MG63 (cell line): ENCODE data around the gene WDFY3. TPM values are rescaled to one million over a fixed set of nuclear protein-coding genes. Genes with fewer than 3 reads are reported as not detected.
"Not testable (repeated sequence)": the region's sequence is repeated elsewhere in the genome, so short reads cannot be mapped to it uniquely, and the experiment has no call there.

Source experiments
- DNase-seq: peaks from one replicate; pipeline ENCODE4 v3.0.0-alpha.2; 2020
- H3K27me3 ChIP-seq: fragments of 250-450 bp; sonication (Bioruptor Pico); 2 replicates; pipeline ENCODE4 v1.5.1; 2020; ENCODE audit warnings: mild to moderate bottlenecking, moderate library complexity
- H3K36me3 ChIP-seq: fragments of 250-450 bp; sonication (Bioruptor Pico); 2 replicates; pipeline ENCODE4 v1.5.1; 2020; ENCODE audit warnings: mild to moderate bottlenecking, moderate library complexity
- H3K4me3 ChIP-seq: fragments of 250-450 bp; sonication (Bioruptor Pico); 2 replicates; pipeline ENCODE4 v1.5.1; 2020; ENCODE audit warnings: mild to moderate bottlenecking, moderate library complexity
- H3K9me3 ChIP-seq: fragments of 250-450 bp; sonication (Bioruptor Pico); 2 replicates; pipeline ENCODE4 v1.5.1; 2020; ENCODE audit warnings: mild to moderate bottlenecking, moderate library complexity
- total RNA-seq: library from RNA; depleted of rRNA; stranded (reverse); fragments of >200 nt; shearing (Covaris generic); gene quantifications from 2 replicates; pipeline ENCODE4 v1.2.3, GENCODE V29; 2014; ENCODE audit warnings: low replicate concordance

WDFY3 gene
- total RNA-seq, 1 experiment from 2014 or later: 5.2 TPM

DNA sequence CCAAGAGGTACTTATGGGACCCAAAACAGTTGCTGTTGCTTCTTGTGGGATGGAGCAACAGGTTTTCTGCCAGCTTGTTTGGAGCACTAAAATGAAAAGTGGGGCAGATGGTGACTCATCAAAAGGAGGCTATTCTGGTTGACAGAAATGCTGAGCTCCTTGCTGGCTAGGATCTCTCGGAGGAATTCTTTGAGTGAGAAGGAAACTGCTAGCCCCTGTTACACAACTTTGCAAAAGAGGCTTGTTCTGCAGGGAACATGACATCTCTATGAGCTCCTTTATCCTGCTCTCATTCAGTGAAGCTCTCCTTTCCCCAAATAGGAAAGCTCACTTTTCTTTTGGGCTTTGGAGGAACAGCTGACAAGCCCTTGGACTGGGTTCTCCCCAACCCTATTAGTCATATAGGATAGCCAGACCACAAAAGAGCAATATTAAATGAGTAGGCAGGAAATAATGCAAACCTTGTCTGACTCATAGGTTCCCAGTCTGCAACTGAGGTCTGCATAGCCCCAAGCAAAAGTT, 275.3 kb downstream of the WDFY3 start:
- Histone ChIP-seq H3K27me3 (no peaks in the 10 kb centered on the region), H3K4me3 (peak overlapping the region; percentile 10; the same call in 1 of the 2 replicates), H3K9me3 (no peaks in the 10 kb centered on the region), H3K36me3 (peaks cover 9% of the 10 kb centered on the region)
- peak; percentile 43 for DNase-seq

DNA sequence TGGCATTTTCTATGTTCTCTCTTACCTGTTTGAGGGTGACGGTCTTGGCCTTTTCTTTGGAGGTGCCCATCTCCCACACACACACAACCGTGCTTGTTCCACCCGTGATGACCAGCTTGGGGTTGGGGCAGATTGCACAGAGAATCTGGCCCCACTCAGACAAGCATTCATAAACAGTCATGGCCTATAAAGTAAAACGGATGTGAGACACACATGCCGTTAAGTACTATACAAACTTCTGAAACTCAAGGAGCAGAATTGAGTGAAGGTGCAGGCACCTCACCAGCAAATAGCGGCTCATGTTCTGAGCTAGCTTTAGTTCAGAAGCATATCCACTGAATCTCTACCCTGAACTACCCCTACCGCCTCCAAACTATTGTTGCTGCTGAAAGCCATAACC, 276.0 kb downstream of the WDFY3 start:
- Histone ChIP-seq H3K27me3 (no peaks in the 10 kb centered on the region), H3K36me3 (peaks cover 9% of the 10 kb centered on the region)

DNA sequence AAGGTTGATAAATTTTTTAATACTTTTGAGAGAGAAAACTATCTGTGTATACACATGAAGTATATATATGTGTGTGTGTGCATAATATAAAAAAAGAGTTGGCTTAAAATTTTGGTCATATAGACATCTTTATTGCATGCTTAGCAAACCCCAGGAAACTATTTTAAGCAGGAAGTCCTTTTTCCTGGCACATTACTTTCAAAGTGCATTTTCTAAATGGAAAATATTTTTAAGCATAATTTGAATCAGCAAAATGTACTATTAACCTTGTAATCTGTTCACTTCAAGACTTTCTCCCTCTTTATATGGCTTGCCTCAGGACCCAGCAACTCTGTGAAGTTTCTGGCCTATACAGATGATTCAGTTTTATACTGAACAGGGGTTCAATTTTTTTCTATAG, 277.3 kb downstream of the WDFY3 start:
- H3K4me3 ChIP-seq: no peak overlapping the region
- H3K9me3 ChIP-seq: no peaks in the 10 kb centered on the region
- peaks cover 9% of the 10 kb centered on the region for H3K36me3 ChIP-seq
- DNase-seq: no peak
- H3K27me3 ChIP-seq: no peaks in the 10 kb centered on the region

More for the DNA sequence above, 276.0 kb downstream of the WDFY3 start:
- Histone ChIP-seq H3K4me3 (no peak overlapping the region), H3K9me3 (no peaks in the 10 kb centered on the region)
- DNase-seq: no peak

DNA sequence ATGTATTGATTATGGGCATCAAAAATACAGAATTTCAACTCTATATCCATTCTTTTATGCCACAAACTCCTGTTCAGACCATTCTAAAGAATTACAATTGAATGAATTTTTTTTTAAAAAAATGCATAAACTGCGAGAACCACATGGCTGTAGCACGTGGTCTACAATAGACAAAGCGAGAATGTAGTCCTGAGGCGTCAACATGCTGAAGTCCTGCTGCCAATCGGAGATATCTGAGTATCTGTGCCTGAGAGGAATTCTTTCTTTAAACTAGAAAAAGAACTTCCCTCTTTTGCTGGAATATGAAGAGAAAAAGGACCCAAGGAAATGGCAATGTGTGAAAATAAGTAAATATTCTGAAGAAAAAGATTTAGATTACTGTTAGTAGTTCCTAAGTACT, 277.9 kb downstream of the WDFY3 start:
- H3K9me3 ChIP-seq: no peaks in the 10 kb centered on the region
- H3K27me3 ChIP-seq: no peaks in the 10 kb centered on the region
- peaks cover 9% of the 10 kb centered on the region for H3K36me3 ChIP-seq
- H3K4me3 ChIP-seq: no peak overlapping the region
- DNase-seq: no peak

GRCh38 chr4:84685105-84685504, 281.4 kb downstream of the WDFY3 start:
- no peak for DNase-seq
- Histone ChIP-seq H3K9me3 (no peaks in the 10 kb centered on the region), H3K4me3 (no peak overlapping the region), H3K27me3 (no peaks in the 10 kb centered on the region), H3K36me3 (peaks cover 10% of the 10 kb centered on the region)

- Histone ChIP-seq H3K9me3 (no peaks in the 10 kb centered on the region), H3K27me3 (no peaks in the 10 kb centered on the region), H3K4me3 (no peak overlapping the region), H3K36me3 (peaks cover 3% of the 10 kb centered on the region)
- DNase-seq: no peak
These were observed 282.1 kb downstream of the WDFY3 start for GRCh38 chr4:84684361-84684760.

- no peak for DNase-seq
- peaks cover 3% of the 10 kb centered on the region for H3K36me3 ChIP-seq
- no peaks in the 10 kb centered on the region for H3K27me3 ChIP-seq
- no peaks in the 10 kb centered on the region for H3K9me3 ChIP-seq
- no peak overlapping the region for H3K4me3 ChIP-seq
These were observed 283.2 kb downstream of the WDFY3 start for GRCh38 chr4:84683064-84683850.

GRCh38 chr4:84682661-84683060, 283.8 kb downstream of the WDFY3 start:
- H3K27me3 ChIP-seq, H3K9me3 ChIP-seq, DNase-seq, H3K36me3 ChIP-seq, H3K4me3 ChIP-seq: not testable (repeated sequence)

DNA sequence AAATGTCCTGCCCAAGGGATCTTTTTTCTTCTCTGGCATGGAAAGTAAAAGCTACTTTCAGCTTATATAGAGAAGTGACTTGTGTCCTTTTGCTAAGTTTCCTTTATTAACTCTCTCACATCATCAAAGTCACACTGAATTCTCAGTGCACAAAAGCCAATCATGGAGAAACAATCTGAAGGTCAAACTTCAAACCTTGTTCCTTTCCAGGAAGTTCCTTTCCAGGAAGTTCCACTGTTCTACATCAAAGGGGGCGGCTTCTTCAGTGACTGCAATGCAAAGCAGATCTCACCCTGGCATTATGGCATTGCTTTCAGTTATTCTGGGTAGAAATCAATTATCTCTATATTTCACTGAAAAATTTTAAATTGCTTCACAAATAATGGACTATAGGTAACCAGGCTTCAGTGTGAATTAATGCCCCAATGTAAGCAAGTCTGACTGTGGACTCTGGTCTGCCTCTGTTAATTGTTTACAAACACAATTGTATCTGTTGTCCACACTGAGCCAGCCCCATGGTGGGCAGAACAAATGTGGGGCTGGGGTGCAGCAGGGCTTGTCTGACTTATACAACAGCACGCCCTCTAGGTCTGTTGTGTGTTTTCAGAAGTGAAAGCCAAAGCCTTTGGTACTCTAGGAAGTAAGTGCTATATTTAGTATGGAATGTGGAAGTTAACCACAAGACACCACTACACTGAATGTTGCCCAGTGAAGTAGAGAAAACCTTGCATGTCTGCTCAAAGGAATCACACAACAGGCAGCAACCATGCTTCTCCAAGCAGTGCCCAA, 284.8 kb downstream of the WDFY3 start:
- Histone ChIP-seq H3K36me3 (peaks cover 4% of the 10 kb centered on the region), H3K27me3 (no peaks in the 10 kb centered on the region), H3K4me3 (no peak overlapping the region), H3K9me3 (no peaks in the 10 kb centered on the region)
- DNase-seq: no peak

- peaks cover 5% of the 10 kb centered on the region for H3K36me3 ChIP-seq
- DNase-seq: no peak
- no peaks in the 10 kb centered on the region for H3K9me3 ChIP-seq
- no peaks in the 10 kb centered on the region for H3K27me3 ChIP-seq
- H3K4me3 ChIP-seq: no peak overlapping the region
These were observed 285.5 kb downstream of the WDFY3 start for GRCh38 chr4:84680956-84681355.

- Histone ChIP-seq H3K27me3 (no peaks in the 10 kb centered on the region), H3K36me3 (peaks cover 5% of the 10 kb centered on the region), H3K4me3 (no peak overlapping the region), H3K9me3 (no peaks in the 10 kb centered on the region)
- DNase-seq: no peak
These were observed 287.3 kb downstream of the WDFY3 start for GRCh38 chr4:84678976-84679744.

DNA sequence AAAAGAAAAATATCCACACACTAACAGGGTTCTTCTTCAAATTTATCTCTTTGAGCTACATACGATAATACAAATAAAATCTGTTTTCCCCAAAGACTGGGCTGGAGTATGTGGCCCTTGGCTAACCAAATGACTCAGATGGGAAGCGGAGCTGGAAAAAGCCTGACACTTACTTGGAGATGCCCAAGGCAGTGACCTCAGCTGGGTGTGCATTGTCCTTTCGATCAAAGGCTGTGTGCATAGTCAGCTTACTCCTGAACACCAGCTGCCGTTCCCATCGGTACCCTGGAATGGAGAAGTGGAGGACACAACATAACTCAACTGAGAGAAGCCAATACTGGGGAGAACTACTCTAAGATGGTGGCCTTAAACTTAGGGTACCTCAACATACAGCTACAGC, 288.5 kb downstream of the WDFY3 start:
- peaks cover 5% of the 10 kb centered on the region for H3K36me3 ChIP-seq

DNA sequence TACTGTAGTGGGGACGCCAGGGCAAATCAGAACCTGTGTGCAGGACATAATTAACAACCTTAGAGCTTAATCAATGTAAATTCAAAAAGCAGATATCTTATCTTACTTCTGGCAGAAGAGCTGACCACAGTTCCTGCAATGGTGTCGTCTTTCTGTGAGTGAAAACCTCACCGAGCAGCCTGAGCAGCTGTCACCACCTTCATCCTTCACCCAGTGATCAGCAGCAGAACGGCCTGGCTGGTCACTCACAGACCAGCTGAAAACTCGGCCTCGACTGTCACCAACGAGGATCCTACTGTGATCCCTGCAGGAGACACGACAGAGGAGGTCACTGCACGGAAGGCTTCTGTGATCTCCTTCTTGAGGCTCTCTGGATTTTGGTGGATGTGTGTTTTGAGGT, 289.4 kb downstream of the WDFY3 start:
- peaks cover 13% of the 10 kb centered on the region for H3K36me3 ChIP-seq

More for the DNA sequence above, 288.5 kb downstream of the WDFY3 start:
- H3K4me3 ChIP-seq: no peak overlapping the region
- no peaks in the 10 kb centered on the region for H3K27me3 ChIP-seq
- H3K9me3 ChIP-seq: no peaks in the 10 kb centered on the region
- no peak for DNase-seq

DNA sequence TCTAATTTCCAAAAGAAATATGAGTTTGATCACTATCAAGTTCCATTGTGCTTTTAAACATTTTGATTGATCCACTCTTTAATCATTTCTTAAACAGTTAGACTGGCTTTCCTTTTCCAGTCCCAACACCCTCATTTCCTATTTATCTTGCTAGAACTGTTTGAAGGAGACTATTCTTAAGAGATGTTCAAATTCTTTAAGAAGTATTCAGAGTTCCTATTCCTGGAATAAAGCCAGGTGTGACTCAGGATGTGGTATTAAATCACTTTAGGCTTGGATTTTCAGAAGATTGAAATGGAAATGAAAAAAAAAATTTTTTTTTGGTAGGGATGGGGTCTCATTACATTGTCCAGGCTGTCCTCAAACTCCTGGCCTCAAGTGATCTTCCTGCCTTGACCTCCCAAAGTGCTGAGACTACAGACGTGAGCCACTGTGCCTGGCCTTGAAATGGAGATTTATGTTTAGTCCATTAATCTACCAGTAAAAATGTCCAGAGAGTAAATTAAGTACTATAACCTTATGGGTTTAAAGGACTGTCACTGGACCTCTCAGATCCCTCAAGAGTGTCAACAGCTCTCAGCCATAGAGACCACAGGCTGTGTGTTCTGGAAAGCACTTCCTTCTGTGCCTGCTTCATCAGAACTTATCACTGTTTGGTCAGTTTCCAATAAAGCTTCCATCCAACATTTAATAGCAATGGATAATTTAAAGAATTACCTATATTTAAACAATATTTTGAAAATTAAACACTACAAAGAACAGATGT, 292.8 kb downstream of the WDFY3 start:
- Histone ChIP-seq H3K4me3 (no peak overlapping the region), H3K9me3 (no peaks in the 10 kb centered on the region), H3K27me3 (no peaks in the 10 kb centered on the region), H3K36me3 (peaks cover 11% of the 10 kb centered on the region)
- DNase-seq: no peak

More for the DNA sequence above, 289.4 kb downstream of the WDFY3 start:
- H3K4me3 ChIP-seq: no peak overlapping the region
- no peaks in the 10 kb centered on the region for H3K9me3 ChIP-seq
- no peak for DNase-seq
- H3K27me3 ChIP-seq: no peaks in the 10 kb centered on the region

DNA sequence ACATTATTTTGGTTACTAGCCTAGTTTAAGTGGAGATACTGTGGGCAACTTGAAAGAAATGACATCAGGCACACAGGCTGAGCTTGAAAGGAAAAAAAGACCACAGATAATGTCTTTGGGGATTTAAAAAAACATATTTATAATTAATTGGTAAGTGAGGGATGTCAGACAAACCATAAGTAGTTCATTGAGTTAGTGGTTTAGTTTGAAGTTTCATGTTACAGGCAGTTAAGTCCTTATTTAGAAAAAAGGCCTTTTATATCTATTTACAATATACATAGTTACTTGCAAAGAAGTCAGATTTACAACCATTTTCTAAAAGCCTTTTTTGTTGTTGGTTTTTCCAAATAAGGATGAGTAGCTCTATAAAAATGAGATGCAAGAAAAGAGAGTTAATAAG, 294.3 kb downstream of the WDFY3 start:
- peaks cover 11% of the 10 kb centered on the region for H3K36me3 ChIP-seq
- DNase-seq: no peak
- H3K27me3 ChIP-seq: no peaks in the 10 kb centered on the region
- no peak overlapping the region for H3K4me3 ChIP-seq
- no peaks in the 10 kb centered on the region for H3K9me3 ChIP-seq

GRCh38 chr4:84669201-84669600, 297.3 kb downstream of the WDFY3 start:
- Histone ChIP-seq H3K27me3 (no peaks in the 10 kb centered on the region), H3K36me3 (peaks cover 9% of the 10 kb centered on the region), H3K9me3 (no peaks in the 10 kb centered on the region), H3K4me3 (no peak overlapping the region)
- no peak for DNase-seq
